T-helper 2 cell (primary cell): ENCODE data around the gene OCEL1.
"Not testable (repeated sequence)": the region's sequence is repeated elsewhere in the genome, so short reads cannot be mapped to it uniquely, and the experiment has no call there.

Experiments used
- DNase-seq, 5 experiments: peaks; one replicate each; pipeline versions ENCODE4 v3.0.0 to v3.0.0-alpha.2; 2012 to 2022
- total RNA-seq, 2 donors: gene quantifications; one replicate each; lab custom pipeline; 2026; lab: John Stamatoyannopoulos, UW

Gene OCEL1
- 9.1 to 9.4 reads per million in 2 donors for total RNA-seq

DNA sequence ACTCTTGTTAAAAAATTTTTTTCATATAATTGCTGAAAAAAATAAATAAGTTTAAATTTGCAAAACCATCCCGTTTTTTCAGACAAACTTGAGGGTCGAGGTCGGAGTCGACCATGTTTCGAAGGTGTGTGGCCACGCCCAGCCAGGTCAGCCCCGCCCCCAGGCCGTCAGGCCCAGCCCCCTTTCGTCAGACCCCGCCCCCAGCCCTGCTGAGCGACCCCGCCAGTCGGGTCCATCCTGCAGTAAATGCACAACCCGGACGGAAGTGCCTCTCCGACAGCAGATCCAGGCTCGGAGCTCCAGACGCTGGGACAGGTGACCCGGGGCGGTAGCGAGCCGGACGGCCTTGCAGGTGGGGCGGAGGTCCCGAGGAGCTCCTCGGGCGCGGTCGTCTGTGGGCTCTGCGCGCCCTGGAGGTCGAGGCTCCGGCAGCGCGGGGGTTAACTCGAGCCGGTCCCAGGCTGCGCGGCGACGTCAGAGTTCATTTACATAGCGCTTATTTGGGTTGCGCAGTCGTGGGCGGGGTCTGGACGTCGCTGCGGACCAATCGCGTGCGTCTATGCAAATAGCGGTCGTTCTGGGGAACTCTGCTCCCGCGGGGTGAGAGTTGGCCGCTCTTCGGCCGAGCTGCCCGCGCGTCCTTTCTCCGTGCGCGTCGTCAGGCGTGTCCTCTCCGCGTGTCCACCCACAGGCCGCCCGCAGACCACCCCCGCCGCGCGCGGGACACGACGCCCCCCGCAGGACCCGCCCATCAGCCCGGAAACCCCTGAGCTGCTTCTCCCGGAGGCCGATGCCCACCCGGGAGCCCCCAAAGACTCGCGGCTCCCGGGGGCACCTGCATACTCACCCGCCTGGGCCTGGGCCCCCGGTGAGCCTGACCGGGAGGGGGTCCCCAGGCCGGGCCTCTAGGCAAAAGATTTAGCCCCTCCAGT lies at the start of gene OCEL1:
Gene OCEL1 (plus strand): TSS at position 225 of the 932 bp plus-strand sequence. CDS start 22 bp downstream, at position 247.
- peak; percentile 91 to 98 (median 96) for DNase-seq

GRCh38 chr19:17178291-17178690 lies 47.7 kb upstream of the OCEL1 start:
- DNase-seq = no peak

- DNase-seq = no peak
Observed at GRCh38 chr19:17180997-17181702, 44.9 kb upstream of the OCEL1 start.

- peak in 1 of 5 experiments; percentile 38 for DNase-seq
Observed at GRCh38 chr19:17183271-17183761, 42.7 kb upstream of the OCEL1 start.

- peak in 2 of 5 experiments; percentile 18 to 58 for DNase-seq
Observed at GRCh38 chr19:17183858-17184321, 42.1 kb upstream of the OCEL1 start.

DNA sequence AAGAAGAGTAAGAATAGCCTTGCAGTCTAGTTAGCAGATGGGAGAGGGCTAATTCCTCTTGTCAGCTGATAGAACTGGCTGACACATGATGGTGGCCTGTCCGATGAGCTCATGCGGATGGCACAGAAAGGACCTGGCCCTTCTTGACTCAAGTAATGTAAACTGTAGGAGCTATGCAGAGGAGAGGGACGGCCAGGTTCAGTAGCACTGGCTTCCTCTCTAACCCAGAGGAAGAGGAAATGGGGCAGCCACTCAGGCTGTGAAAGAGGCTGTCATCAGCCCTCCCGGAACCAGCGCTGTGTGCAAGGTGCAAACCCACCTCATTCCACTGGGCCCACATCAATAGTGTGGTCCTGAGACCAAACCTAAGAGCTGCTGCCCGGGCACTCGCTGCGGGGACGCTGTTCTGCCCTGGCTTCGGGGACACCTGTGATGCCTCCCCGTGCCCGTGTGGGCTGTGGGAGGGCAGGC lies 41.6 kb upstream of the OCEL1 start:
- DNase-seq = peak in 2 of 5 experiments; percentile 57 to 80

GRCh38 chr19:17185590-17185989 lies 40.4 kb upstream of the OCEL1 start:
- no peak for DNase-seq

- DNase-seq = not testable (repeated sequence)
Observed at GRCh38 chr19:17191736-17192135, 34.3 kb upstream of the OCEL1 start.

GRCh38 chr19:17192751-17193150 lies 33.3 kb upstream of the OCEL1 start:
- DNase-seq = no peak

DNA sequence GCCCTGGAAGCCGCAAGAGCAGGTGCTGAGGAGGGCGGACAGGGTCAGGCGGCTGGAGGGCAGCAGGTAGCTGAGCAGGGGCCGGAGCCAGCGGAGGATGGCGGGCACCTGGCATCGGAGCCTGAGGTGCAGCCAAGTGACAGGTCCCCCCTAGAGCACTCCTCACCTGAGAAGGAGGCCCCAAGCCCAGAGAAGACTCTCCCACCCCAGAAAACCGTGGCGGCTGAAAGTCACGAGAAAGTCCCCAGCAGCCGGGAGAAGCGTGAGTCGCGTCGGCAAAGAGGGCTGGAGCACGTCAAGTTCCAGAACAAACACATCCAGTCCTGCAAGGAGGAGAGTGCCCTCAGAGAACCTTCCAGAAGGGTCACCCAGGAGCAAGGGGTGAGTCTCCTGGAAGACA lies 31.4 kb upstream of the OCEL1 start:
- no peak for DNase-seq

GRCh38 chr19:17195106-17195505 lies 30.9 kb upstream of the OCEL1 start:
- DNase-seq = no peak

DNA sequence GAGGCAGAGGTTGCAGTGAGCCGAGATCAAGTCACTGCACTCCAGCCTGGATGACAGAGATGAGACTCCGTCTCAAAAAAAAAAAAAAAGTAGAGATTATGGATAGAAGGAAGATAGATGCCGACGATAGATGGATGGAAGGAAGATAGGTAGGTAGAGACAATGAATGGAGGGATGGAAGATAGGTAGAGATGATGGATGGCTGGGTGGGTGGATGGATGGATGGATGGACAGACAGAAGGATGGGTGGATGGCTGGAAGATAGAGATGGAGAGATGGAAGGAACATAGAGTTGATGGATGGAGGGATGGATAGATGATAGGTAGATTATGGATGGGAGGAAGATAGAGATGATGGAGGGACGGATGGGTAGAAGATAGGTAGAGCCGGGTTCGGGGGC lies 29.4 kb upstream of the OCEL1 start:
- no peak for DNase-seq

GRCh38 chr19:17197666-17198065 lies 28.4 kb upstream of the OCEL1 start:
- DNase-seq = no peak

DNA sequence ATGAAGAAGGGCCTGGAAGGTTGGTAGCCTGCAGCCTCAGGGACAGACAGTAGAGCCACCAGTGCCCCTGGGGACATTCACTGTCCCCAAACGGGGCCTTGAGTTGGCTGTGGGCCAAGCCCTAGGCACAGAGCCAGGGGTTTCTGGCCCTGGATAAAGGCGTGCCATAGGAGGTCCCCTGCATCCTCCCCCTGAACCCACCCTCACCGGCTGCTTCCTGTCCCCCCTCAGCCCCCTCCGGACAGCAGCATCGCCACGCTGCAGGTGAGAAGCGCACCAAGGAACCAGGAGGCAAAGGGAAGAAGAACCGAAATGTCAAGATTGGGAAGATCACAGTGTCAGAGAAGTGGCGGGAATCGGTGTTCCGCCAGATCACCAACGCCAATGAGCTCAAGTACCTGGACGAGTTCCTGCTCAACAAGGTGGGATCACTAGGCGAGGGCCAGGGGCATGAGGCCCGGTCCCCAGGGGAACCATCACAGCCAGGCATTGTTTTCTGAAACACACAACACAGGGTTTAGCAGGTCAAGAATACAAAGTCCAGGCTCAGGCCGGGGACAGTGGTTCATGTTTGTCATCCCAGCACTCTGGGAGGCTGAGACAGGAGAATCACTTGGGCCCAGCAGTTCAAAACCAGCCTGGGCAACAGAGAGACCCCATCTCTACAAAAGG lies 25.5 kb upstream of the OCEL1 start:
- no peak for DNase-seq

DNA sequence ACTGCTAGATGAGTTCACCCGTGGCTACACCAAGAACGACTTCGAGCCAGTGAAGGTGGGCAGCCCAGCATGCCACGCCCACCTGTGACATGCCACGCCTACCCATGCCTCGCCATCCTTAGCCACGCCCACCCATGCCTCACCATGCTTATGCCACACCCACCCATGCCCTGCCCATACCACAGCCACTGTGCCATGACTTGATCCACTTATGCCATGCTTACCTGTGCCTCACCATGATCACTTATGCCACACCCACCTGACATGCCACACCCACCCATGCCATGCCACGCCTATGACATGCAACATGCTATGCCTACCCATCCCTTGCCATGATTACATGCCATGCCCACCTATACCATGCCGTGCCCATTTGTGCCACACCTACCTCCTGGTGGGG lies 23.8 kb upstream of the OCEL1 start:
- peak in 1 of 5 experiments; percentile 43 for DNase-seq

- DNase-seq = no peak
Observed at GRCh38 chr19:17202713-17203112, 23.3 kb upstream of the OCEL1 start.

DNA sequence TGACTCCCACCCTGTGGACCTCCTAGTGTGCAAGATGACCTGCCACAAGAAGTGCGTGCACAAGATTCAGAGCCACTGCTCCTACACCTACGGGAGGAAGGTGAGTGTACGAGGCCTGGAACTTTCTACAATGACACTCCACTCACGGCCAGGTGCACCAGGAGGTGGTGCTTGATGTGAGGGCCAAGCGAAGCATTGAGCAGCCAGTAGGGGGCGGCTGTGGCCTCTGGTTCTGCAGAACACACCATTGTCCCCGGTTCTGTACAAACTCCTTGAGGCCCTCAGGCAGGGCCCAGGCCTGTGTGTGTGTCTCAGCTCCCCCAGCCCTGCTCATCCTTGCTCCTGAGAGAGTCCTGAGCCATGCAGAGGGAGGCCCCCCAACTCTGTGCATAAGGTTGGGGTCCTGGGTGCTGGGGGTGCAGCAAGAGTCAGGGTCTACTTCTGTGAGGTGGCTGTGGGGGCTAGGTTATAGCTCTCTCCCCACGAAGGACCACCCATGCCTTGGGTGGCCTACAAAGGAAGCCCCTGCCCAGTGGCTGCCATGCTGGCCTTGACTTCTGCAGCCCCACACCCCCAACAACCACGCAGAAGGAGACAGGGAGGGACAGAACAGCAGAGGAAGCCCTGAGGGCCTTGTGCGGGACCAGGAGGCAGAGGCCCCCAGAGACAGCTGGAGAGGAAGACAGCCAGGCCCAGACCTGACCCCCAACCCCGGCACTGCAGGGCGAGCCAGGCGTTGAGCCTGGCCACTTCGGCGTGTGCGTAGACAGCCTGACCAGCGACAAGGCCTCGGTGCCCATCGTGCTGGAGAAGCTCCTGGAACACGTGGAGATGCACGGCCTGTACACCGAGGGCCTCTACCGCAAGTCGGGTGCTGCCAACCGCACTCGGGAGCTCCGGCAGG lies 20.5 kb upstream of the OCEL1 start:
- DNase-seq = peak; percentile 24 to 64 (median 40)

GRCh38 chr19:17206736-17207581 lies 19.1 kb upstream of the OCEL1 start:
- DNase-seq = no peak

- peak in 2 of 5 experiments; percentile 33 to 45 for DNase-seq
Observed at GRCh38 chr19:17209126-17210036, 16.6 kb upstream of the OCEL1 start.
